SK-N-SH treated with all-trans-retinoic acid at 6 μM for 48 hours (cell line): Measurements from ENCODE around the gene CCDC17.

Experiments used
- ARNTL ChIP-seq: fragments of 450-650 bp; formaldehyde crosslinking; IDR thresholded peaks from 2 replicates; pipeline ENCODE4 v1.5.0; 2020; ENCODE audit warnings: low read depth, mild to moderate bottlenecking, moderate library complexity, borderline replicate concordance
- CSDC2 ChIP-seq: fragments of 250-450 bp; sonication (Bioruptor Pico); IDR thresholded peaks from 2 replicates; pipeline ENCODE4 v1.5.0; 2020; ENCODE audit warnings: mild to moderate bottlenecking, moderate library complexity
- ESRRG ChIP-seq: fragments of 250-450 bp; sonication (Bioruptor Pico); IDR thresholded peaks from 2 replicates; pipeline ENCODE4 v1.6.1; 2021; ENCODE audit warnings: mild to moderate bottlenecking
- PPARA ChIP-seq: fragments of 250-450 bp; sonication (Bioruptor Pico); IDR thresholded peaks from 2 replicates; pipeline ENCODE4 v1.5.0; 2020; ENCODE audit warnings: mild to moderate bottlenecking, borderline replicate concordance
- TOX ChIP-seq: fragments of 250-450 bp; sonication (Bioruptor Pico); IDR thresholded peaks from 2 replicates; pipeline ENCODE4 v1.8.0; 2021; ENCODE audit warnings: mild to moderate bottlenecking, moderate library complexity, borderline replicate concordance
- TSHZ2 ChIP-seq: fragments of 250-450 bp; sonication (Bioruptor Pico); IDR thresholded peaks from 2 replicates; pipeline ENCODE4 v1.5.0; 2020; ENCODE audit warnings: mild to moderate bottlenecking, moderate library complexity
- ZNF565 ChIP-seq: fragments of 450-650 bp; formaldehyde crosslinking; conservative IDR thresholded peaks from 2 replicates; pipeline ENCODE4 v1.5.0; 2020; ENCODE audit warnings: low read depth, mild to moderate bottlenecking, moderate library complexity
- TF ChIP-seq, protein P1 (sequence below): fragments of 250-450 bp; sonication (Bioruptor Pico); IDR thresholded peaks from 2 replicates; pipeline ENCODE4 v1.8.0; 2020; ENCODE audit warnings: mild to moderate bottlenecking, moderate library complexity, borderline replicate concordance
- TF ChIP-seq, protein P2 (sequence below): fragments of 250-450 bp; sonication (Bioruptor Pico); IDR thresholded peaks from 2 replicates; pipeline ENCODE4 v1.5.1; 2020; ENCODE audit warnings: low read depth, mild to moderate bottlenecking, moderate library complexity

GRCh38 chr1:45619149-45619921 is 4.5 kb downstream of the CCDC17 start:
- TF ChIP-seq ESRRG (CRISPR knock-in tag): no peak
- no peak for TF ChIP-seq CSDC2 (CRISPR knock-in tag)
- TF ChIP-seq TOX (CRISPR knock-in tag): no peak
- no peak for TF ChIP-seq PPARA (CRISPR knock-in tag)
- TF ChIP-seq ARNTL: no peak
- TF ChIP-seq, protein P1, sequence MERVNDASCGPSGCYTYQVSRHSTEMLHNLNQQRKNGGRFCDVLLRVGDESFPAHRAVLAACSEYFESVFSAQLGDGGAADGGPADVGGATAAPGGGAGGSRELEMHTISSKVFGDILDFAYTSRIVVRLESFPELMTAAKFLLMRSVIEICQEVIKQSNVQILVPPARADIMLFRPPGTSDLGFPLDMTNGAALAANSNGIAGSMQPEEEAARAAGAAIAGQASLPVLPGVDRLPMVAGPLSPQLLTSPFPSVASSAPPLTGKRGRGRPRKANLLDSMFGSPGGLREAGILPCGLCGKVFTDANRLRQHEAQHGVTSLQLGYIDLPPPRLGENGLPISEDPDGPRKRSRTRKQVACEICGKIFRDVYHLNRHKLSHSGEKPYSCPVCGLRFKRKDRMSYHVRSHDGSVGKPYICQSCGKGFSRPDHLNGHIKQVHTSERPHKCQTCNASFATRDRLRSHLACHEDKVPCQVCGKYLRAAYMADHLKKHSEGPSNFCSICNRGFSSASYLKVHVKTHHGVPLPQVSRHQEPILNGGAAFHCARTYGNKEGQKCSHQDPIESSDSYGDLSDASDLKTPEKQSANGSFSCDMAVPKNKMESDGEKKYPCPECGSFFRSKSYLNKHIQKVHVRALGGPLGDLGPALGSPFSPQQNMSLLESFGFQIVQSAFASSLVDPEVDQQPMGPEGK: no peak
- TF ChIP-seq TSHZ2 (CRISPR knock-in tag): no peak
- no peak for TF ChIP-seq ZNF565 (CRISPR knock-in tag)
- TF ChIP-seq, protein P2, sequence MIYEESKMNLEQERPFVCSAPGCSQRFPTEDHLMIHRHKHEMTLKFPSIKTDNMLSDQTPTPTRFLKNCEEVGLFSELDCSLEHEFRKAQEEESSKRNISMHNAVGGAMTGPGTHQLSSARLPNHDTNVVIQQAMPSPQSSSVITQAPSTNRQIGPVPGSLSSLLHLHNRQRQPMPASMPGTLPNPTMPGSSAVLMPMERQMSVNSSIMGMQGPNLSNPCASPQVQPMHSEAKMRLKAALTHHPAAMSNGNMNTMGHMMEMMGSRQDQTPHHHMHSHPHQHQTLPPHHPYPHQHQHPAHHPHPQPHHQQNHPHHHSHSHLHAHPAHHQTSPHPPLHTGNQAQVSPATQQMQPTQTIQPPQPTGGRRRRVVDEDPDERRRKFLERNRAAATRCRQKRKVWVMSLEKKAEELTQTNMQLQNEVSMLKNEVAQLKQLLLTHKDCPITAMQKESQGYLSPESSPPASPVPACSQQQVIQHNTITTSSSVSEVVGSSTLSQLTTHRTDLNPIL (CRISPR knock-in tag): no peak
